ENCODE data around the gene UPK3A.
"Not testable (repeated sequence)": the region's sequence is repeated elsewhere in the genome, so short reads cannot be mapped to it uniquely, and the experiment has no call there.

UPK3A gene

DNA sequence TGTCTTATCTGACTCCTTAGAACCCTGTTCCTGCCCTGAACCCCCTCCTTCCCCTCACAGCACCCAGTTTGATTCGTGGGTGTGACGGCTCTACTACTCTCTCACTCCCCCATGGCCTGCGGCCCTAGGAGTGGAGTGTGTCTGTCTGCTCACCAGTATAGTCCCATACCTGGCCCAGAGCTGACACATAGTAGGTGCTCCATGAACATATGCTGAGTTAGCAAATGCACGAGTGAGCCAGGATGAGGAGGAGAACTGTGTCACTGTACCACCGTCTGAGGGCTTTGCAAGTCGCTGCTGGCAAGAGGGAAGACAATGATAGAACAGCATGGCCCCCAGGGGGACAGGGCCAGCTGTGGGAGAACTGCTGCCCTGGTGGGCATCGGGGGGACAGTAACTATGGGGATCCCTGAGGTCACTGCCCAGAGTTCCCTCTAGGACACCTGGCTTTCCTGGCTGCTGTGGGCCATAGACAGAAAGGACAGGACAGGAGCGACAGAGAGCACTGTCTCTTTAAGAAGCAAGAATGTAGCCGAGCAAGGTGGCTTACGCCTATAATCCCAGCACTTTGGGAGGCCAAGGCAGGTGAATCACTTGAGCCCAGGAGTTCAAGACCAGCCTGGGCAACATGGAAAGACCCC lies 24.9 kb upstream of the UPK3A start:
- DNase-seq, result no peak

DNA sequence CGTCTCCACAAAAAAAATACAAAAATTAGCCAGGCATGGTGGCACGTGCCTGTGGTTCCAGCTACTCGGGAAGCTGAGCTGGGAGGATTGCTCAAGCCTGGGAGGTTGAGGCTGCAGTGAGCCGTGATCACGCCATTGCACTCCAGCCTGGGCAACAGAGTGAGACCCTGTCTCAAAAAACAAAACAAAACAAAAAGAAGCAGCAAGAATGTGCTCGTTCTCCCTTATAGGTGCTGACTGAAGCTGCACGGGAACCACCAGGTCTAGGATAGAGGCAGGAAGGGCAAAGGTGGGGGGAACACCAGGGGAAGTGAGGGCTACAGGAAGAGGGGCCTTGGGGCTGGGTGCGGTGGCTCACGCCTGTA lies 24.4 kb upstream of the UPK3A start:
- not testable (repeated sequence) for DNase-seq

DNA sequence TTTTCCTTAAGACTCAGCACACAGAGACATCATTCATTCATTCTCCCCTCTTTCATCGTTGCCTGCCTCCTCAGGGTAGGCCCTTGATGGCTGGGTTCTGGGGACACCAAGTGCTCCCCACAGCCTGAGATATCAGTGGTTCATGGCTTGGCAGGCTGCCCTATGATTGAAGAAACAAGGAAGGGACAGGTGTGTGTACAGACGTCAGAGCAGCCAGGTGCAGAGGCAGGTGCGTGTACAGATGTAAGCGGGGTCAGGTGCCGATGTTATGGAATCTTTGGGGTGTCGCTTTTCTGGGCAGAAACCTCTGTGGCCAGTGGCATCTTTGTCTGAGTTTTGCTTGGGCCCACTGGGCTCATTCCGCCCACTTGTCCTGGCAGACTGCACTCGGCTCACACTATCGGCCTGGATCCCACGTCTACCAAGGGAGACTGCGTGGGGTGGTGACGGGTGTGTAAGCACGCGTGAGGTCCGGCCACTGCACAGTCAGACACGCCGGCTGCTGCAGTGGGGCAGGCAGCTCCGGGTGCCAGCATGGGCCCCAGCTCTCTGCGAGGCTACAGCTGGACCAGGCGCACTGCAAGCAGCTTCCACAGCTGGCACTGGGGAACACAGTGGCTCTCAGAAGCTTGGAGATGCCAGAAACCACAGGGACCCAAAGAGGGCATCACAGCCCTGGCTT lies 23.2 kb upstream of the UPK3A start:
- no peak for DNase-seq

GRCh38 chr22:45262195-45262930 lies 22.4 kb upstream of the UPK3A start:
- no peak for DNase-seq

DNA sequence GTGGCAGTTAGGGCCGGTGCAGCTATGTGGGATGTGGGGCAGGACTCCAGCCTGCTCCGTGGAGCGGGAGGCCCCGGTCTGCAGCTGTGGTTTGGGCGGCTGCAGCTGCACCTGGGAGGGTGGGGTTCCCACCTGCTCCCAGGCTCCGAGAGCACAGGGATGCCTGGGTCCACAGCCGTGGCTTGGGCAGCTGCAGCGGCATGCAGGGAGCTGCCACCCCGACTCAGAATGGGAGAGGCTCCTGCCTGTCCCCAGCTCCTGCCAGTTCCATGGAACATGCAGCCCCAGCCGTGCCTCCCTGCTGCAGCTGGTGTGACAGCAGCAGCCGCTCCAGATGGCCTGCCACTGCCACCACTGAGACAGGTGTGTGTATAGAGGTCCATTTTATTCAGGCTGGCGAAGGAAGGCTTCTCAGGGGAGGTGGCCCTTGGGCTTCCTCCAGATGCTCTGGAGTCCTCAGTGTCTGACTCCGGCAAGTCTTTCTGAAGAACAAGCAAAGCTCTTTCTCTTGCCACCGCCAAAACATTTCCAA lies 21.8 kb upstream of the UPK3A start:
- DNase-seq, result no peak

- DNase-seq, result no peak
These were observed 21.1 kb upstream of the UPK3A start for GRCh38 chr22:45263463-45264269.

- DNase-seq, result no peak
These were observed 19.2 kb upstream of the UPK3A start for GRCh38 chr22:45265535-45265934.

- DNase-seq, result peak; percentile 54
These were observed 16.4 kb upstream of the UPK3A start for GRCh38 chr22:45268167-45268957.

- peak; percentile 51 for DNase-seq
These were observed 15.5 kb upstream of the UPK3A start for GRCh38 chr22:45268958-45269844.

DNA sequence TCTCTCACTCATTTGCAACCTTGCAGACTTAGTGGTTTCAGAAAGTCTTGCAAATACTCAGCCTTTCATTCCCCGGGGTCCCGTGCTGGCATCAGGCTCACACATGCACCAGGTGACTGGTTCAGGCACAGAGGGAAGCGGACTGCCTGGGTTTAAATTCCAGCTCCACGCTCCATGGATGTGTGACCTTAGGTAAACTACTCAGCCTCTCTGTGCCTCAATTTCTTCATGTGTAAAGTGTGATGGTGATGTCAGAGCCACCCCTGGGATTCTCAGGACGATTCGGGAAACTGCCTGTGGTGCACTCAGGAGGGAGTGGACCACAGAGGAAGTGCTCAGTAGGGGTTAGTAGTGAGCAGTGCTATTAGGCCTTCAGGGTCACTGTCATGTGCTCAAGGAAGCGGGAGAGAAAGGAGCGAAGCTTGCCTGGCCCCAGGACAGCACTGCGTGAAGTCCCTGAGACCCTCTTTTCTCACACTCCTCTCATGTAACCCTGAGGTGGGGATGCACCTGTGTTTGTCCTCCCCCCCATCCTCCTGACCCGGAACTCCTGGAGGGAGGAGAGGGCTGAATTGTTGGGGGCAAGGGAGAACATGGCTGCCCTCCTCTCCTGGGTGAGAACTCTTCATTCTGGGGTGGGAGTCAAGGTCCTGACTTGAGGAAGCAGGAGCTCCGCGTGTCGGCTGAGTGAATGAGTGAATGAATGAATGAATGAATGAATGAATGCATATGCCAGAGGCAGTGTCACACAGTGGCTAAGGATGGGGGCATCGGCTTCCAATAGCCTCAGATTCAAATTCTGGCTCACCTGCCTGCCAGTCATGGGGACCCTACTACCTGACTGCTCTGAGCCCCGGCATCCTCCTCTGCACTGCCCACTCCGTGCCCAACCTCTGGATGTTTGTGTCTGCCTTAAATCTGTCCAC lies 14.4 kb upstream of the UPK3A start:
- DNase-seq, result no peak

- DNase-seq, result no peak
These were observed 13.0 kb upstream of the UPK3A start for GRCh38 chr22:45271667-45272201.

GRCh38 chr22:45272498-45272897 lies 12.3 kb upstream of the UPK3A start:
- DNase-seq, result no peak

GRCh38 chr22:45273452-45274075 lies 11.2 kb upstream of the UPK3A start:
- DNase-seq, result no peak

DNA sequence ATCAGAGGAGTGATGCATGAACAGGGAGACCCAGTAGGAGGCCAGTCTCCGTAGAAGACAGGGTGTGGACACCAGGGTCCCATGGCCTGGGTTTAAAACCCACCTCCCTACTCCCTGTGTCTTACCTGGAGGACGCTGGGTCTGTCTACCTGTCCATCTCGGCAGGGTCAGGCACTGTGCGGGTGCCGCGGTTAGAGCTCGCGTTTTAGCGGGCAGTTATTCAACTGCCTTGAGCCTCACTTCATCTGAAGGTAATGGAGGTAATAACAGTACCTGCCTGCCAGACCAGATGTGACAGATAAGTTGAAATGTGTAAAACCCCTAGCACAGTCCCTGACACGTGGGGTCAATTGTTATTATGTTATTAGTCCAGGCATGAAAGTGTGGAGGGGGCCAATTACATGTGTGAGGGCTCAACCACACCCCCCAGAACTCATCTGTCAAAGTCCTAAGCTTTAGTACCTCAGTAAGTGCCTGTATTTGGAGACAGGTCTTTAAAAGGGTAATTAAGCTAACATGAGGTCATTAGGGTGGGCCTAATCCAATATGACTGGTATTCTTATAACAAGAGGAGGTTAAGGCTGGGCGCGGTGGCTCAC lies 8.1 kb upstream of the UPK3A start:
- DNase-seq, result no peak

- DNase-seq, result not testable (repeated sequence)
These were observed 7.0 kb upstream of the UPK3A start for GRCh38 chr22:45277720-45278119.

GRCh38 chr22:45278125-45278524 lies 6.6 kb upstream of the UPK3A start:
- DNase-seq, result no peak

DNA sequence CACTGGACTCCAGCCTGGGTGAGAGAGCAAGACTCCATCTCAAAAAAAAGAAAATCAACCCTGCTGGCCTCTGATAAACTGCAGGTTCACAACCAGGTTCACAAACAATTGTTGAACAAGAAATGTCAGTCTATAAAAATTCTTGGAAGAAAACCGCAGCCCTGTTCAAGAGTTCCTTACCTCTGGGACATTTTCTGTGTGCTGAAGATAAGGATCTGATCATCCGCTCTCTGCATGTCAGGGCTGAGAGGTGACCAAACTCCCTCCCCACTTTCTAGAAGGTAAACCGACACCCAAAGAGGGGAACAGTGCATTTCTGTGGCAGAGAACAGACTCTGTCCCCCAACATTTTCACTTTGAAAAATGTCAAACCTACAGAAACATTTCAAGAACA lies 4.2 kb upstream of the UPK3A start:
- no peak for DNase-seq

DNA sequence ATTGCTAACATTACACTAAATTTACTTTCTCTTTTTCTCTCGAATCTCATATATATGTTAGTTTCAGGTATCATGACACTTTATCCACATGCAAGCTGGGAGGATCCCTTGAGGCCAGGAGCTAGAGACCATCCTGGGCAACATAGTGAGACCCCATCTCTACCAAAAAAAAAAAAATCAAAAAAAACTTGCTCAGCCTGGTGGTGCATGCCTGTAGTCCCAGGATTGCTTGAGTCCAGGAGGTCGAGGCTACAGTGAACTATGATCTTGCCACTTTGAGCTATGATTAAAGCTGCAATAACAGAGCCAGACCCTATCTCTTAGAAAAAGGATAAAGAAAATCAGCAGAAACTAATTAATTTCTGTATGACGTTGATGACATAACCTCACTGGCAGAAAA lies 3.7 kb upstream of the UPK3A start:
- DNase-seq, result no peak
